Measurements from ENCODE around the gene DDAH1. TPM values are rescaled to one million over a fixed set of nuclear protein-coding genes. Genes with fewer than 3 reads are reported as not detected.
A peak's percentile ranks its signal among the peaks of the same experiment; 100 is the strongest.

The DDAH1 gene
- total RNA-seq, 1 donor from 2014 or later = 46.6 TPM

GRCh38 chr1:85295654-85296053 is 169.3 kb downstream of the DDAH1 start:
- DNase-seq = peak; percentile 45

DNA sequence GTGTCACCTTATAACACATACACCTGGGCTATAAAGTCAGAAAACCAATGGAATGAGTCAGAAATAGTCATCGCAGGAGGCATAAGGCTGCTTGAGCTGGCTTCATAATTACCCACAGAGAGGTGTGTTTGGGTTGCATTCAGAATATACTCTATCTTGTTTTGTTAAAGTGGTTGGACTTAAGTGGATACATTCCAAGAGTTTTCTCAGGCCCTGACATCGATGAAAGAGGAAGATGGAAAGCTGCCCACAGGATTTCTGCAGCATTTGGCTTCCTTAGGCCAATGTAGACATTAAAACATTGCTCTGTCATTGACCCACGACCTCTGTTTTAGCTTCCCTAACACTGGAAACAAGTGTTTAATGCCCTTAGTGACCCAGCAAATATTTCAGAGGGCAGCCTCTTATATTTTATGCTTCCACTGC is 169.9 kb downstream of the DDAH1 start:
- peak; percentile 91 for DNase-seq

DNA sequence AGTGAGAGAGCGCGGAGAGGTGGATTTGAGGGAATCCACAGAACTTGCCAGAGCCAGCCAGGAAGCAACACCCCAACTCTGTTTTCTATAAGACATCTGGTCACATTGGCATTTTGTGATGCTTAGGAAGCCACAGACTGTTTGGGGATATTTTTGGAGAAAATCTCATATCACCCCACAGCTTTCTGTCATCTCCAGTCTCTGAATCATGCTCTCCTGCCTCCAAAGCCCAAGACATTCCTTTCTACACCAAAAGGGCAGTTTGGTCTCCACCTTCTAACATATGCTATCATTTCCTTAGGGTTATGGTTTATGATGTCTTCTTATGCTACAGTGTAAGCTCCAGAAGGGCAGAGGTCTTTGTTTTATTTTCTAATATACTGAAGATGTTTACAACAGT is 174.1 kb downstream of the DDAH1 start:
- no peak for DNase-seq

DNA sequence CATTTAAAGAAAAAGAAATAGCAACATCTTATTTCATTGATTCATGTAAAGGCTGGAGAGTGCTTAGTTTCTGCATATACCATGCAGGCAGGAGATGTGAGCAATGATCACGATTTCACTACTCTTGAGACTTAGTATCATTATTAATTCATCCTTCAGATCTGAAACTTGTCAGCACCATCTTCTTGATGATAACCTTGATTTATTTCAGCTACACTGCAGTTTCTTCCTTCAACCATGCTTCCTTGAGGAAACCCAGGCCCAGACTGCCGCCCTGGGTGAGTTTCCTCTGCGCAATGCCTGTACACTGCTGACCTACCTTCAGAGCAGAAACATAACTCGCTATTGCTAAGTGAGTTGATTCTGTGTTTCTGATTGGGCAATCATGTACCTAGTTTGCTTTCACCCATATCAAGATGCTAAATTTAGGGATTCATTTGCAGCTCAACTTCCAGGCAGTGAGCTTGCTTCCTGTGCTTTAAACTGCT is 175.1 kb downstream of the DDAH1 start:
- DNase-seq = no peak

GRCh38 chr1:85289207-85289847 is 175.6 kb downstream of the DDAH1 start:
- peak; percentile 78 for DNase-seq

GRCh38 chr1:85284202-85284601 is 180.8 kb downstream of the DDAH1 start:
- DNase-seq = no peak

- no peak for DNase-seq
Measured at GRCh38 chr1:85283475-85284199, 181.3 kb downstream of the DDAH1 start.

DNA sequence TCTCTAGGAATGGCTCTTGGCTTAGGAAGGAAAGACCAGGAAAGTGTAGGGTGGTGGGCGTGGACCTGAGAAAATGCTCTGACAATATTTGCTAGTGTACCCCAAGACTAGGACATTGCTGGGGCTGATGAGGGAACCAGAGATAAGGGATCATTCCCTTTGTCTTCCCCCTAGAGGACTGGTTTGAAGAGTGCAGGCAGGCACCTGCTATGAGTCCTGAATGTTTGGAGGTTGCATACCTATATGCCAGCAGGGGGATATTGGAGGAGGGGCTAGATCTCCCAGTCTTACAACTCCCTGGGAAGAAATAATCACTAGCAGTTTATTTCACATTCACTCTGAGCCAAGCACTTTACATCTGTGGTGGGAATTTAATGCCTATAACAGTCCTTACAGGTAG is 182.5 kb downstream of the DDAH1 start:
- DNase-seq = no peak

DNA sequence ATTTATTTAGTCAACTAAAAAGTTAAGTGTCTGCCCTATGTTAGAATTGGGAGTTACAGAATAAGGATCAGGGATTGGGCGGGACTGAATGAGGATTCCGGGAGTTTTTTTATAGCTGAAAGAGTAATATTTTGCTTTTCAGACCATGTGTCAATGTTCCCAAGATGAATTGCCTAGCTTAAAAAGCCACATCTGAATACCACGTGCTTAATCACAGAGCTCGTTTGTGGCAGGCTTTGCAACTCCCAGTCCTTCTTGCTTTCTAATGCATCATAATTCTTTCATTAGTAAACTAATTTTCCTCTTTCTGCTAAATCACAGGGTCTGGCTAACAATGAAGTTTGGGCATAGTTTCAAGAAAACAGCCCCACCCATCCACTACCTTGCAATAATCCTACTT is 184.3 kb downstream of the DDAH1 start:
- no peak for DNase-seq

DNA sequence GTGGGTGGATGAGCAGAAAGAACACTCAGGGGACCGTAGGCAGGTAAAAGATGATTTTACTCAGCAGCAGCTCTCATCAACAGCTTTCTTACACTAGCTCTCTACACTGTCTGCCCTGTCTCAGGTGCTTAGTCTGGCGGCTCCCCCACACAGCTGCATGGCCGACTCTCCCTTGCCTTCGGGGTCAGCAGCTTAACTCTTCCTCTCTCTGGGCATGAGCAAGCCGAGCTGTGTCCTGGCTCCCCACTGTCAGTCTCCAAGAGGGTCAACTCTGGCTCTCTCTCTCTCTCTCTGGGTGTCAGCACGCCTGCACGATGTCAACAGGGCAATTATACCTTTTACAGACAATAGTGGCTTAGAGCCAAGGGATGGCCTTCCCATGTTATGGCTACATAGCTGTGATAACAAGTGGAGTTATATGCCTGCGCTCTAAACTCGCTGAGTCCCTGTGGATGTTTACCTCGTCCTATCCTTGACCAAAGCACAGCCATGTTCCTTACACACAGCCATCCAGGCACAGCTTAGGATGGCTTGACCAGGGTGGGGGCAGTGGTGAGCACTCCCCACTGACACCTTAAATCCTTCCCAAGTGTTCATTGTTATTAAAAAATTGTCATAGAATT is 185.4 kb downstream of the DDAH1 start:
- DNase-seq = peak; percentile 70

- DNase-seq = peak; percentile 97
Measured at GRCh38 chr1:85278853-85279314, 186.1 kb downstream of the DDAH1 start.

DNA sequence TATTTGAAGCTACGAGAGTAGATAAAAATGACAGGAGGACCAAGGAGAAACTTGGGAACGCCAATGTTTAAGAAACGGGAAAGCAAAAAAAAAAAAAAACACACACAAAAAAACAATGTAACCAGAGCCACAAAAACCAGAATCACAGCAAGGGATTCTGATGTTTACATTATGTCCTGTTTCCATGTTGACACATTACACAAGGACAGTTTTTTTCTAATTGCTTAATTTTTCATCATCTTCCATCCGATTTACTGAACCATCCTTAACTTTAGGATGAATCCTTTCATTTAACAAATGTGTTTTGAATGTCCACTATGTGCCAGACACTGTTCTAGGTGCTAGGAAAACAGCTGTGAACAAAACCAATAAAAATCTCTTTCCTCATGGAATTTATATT is 187.2 kb downstream of the DDAH1 start:
- DNase-seq = no peak

DNA sequence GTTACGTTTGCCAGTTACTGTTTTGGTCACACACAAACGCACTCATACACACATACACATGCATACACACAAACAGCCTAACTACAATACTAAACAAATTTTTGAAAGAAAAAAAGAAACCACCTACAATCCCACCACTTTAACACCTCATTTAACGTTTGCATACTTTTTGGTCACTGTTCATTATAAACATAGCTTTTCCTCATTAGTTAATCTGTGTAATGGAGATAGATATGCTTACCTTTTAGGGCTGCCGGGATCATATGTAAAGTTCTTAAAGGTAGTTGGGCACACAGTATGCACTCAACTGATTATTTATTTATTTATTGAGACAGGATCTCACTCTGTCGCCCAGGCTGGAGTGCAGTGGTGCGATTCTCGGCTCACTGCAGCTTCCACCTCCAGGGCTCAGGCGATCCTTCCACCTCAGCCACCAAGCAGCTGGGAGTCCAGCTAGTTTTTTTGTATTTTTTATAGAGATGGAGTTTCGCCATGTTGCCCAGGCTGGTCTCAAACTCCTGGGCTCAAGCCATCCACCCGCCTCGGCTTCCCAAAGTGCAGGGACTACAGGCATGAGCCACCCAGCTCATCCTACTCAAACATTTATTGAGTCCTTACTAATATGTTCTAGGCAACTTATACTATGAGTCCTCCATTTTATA is 187.8 kb downstream of the DDAH1 start:
- DNase-seq = no peak

- peak; percentile 99 for DNase-seq
Measured at GRCh38 chr1:85276215-85276977, 188.6 kb downstream of the DDAH1 start, which contains the start of gene BCL10. Gene BCL10 (minus strand): TSS chr1:85276632. CDS start chr1:85276352, 280 bp downstream.

DNA sequence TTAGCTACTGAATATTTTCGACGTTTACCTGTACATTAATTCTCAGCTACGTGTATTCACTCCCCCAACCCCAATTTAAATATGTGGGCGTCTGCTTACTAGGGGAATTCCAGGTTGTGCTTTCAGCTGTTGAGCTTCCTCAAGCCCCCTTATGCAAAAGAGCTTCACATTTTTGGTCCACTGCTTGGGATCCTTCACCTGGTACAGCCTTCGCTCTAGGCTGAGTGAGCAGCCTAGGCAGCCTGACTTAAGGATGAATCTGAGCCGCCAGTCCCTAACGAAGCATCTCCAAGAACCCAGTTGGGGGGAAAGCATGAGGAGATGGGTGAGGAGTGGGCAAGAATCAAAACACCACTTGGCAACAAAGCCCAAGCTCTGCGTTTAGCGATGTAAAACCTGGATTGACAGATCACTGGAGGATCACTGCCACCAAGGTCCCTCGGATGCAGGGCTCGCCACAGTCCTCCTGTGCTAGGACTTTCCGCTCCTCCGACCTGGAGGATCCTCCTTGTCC is 189.2 kb downstream of the DDAH1 start:
- peak; percentile 40 for DNase-seq

GRCh38 chr1:85274969-85275453 is 189.9 kb downstream of the DDAH1 start:
- DNase-seq = peak; percentile 91

- DNase-seq = no peak
Measured at GRCh38 chr1:85273397-85273796, 191.6 kb downstream of the DDAH1 start.

- DNase-seq = no peak
Measured at GRCh38 chr1:85268801-85269585, 196.0 kb downstream of the DDAH1 start.
